Choroid plexus epithelial cell (primary cell): ENCODE results near the gene SH3PXD2A.

Experiments used
- DNase-seq: peaks from one replicate; pipeline ENCODE4 v3.0.0-alpha.2; 2010; ENCODE audit warnings: low read depth
- H3K4me3 ChIP-seq: 2 replicates; pipeline ENCODE4 v1.5.1; 2011; ENCODE audit warnings: low read depth, mild to moderate bottlenecking, control low read depth, low read length, moderate library complexity
- TF ChIP-seq, protein P1 (sequence below): conservative IDR thresholded peaks from 2 replicates; pipeline ENCODE4 v1.5.1; 2011; ENCODE audit warnings: low read depth, mild to moderate bottlenecking, control low read depth, inconsistent platforms, low read length, moderate library complexity

SH3PXD2A gene

DNA sequence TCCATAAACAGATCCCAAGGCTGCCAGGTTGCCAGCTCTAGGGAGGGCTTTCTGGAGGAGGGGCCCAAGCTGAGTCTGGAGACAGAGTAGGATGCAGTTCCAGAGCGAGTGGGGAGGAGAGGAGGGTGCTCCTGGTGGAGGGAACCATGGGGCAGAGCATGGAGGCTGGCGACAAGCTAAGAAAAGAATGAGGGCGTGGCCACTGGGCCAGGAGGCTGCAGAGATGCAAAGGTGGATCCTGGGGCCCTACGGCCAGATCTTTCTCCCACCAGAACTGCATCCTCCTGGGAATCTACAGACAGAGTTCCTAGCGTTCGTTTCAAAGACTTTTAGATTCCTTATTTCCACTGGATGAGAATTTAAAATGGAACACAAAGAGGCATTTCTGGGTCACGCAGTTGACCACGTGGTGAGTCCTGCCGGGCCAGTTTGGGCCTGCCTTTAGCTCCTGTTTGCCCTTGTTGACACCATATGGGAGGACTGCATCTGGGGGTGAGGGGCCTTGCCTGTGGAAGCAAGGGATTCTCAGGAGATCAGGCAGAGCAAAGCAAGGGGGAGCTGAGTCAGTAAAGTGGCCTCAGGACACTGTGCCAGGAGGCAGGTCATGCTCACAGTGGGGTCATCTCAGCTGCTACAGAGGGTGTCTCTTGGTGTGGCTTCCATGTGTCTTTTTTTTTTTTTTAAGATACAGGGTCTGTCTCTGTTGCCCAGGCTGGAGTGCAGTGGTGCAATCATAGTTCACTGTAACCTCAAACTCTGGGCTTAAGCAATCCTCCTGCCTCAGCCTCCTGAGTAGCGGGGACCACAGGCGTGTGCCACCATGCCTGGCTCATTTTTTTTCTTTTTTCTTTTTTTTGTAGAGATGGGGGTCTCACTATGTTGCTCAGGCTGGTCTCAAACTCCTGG is 137.8 kb downstream of the SH3PXD2A start:
- TF ChIP-seq, protein P1, sequence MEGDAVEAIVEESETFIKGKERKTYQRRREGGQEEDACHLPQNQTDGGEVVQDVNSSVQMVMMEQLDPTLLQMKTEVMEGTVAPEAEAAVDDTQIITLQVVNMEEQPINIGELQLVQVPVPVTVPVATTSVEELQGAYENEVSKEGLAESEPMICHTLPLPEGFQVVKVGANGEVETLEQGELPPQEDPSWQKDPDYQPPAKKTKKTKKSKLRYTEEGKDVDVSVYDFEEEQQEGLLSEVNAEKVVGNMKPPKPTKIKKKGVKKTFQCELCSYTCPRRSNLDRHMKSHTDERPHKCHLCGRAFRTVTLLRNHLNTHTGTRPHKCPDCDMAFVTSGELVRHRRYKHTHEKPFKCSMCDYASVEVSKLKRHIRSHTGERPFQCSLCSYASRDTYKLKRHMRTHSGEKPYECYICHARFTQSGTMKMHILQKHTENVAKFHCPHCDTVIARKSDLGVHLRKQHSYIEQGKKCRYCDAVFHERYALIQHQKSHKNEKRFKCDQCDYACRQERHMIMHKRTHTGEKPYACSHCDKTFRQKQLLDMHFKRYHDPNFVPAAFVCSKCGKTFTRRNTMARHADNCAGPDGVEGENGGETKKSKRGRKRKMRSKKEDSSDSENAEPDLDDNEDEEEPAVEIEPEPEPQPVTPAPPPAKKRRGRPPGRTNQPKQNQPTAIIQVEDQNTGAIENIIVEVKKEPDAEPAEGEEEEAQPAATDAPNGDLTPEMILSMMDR = no peak
- no peak for DNase-seq
- no peak overlapping the region for H3K4me3 ChIP-seq

DNA sequence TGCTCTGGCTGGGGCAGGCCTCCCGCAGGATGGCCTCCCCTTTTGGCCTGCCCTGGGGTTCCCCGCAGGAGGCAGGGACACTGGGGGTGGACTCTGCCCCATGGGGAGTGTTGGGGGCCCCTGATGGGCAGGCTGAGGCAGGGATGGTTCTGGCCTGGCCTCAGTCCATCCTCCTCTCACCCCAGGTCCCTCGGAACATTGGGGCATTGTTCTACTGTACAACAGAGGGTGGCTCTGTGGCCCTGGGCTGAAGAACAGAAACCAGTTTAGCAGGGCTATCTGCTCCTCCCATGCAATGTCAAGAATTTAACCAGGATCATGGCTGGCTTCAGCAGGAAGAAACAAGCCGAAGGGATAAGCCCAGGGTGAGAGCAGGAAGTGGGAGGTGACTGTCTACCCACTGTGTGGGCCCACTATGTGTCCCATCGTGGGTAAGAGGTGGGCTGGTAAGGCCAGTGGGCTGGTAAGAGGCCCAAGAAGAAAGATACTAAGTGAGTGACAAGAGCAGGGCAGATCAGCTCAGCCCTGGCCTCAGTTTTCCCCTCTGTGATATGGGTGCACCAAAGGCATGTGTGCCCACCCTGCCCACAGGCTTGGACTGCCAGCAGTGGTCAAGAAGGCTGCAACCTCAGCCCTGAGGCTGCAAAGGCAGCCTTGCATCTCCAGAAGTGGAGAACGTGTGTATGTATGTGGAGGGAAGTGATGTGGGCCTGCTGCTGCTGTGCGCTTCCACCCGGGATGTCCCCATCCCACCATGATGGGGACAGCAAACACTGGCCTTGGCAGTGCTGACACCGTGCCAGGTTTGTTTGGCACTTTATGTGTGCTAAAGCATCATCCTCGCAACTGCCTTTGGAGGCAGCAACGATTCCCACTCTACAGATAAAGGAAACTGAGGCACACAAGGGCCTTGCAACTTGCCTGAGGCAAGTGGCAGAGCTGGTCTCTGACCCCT is 138.9 kb downstream of the SH3PXD2A start:
- no peak overlapping the region for H3K4me3 ChIP-seq
- peak; percentile 35 for DNase-seq
- TF ChIP-seq, protein P1 = peak; percentile 19

DNA sequence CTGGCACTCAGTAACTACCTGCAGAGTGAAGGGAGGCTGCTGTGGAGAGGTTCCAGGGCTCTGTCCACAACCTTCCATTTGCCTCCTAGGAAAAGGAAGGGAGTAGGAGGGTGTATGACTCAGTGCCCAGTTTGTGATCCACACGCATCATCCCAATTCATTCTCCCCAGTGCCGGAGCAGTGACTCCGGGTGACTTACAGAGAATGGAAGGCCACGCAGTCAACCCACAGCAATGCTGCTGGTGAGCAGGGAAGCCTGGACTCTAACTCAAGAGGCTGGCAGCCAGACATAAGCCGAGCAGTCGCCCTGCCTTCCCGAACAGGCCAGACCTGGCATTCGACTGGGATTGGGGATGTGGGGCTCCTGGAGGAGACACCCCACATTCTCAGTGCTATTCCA is 139.9 kb downstream of the SH3PXD2A start:
- DNase-seq = no peak
- no peak overlapping the region for H3K4me3 ChIP-seq
- TF ChIP-seq, protein P1 = no peak

DNA sequence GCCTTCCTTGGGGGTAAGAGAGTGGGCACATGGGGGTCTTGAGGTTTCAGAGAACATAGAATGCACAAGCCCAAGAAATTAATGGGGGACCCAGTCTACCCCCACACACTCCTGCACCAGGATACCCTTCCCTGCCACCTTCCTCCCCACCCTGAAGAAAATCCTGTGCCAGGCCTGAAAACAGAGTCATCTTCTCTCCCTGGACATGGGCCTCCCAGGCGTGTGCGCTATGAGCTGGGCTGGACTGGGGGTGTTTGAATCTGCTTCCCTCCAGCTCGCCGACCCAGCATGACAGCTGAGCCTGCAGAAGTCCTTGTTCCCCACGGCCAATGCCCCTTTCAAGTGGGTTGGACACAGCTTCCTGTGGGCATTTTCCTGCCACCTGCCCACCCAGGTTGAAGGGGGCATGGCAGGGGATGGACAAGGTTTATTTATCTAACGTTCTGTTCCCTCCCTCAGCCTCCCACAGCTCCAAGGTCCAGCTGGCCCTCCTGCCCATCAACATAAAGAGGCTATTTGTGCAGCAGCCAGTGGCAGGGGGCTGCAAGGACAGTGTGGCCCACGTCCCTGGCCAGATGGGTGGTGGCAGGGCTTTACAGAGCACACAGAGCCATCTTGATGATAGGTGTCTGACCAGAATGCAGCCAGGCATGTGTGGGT is 141.0 kb downstream of the SH3PXD2A start:
- TF ChIP-seq, protein P1 = no peak
- no peak for DNase-seq
- H3K4me3 ChIP-seq = no peak overlapping the region

DNA sequence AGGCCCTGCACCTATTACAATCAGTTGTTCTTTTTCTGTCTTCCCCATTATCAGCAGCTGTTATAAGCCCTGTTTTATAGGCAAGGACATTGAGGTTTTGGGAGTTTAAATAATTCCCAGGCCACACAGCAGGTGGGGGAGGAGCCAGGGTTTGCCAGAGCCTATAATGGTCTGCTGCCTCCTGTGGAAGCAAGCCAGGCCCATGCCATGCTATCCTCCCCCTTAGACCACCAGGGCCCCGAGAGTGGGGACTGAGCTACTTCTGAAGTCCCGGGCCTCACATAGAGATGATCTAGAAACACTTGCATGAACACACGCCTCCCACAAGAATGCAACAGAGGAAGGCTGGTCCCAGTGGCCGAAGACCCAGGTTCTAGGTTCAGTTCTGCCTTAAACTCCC is 141.7 kb downstream of the SH3PXD2A start:
- H3K4me3 ChIP-seq = no peak overlapping the region
- TF ChIP-seq, protein P1 = no peak
- no peak for DNase-seq

DNA sequence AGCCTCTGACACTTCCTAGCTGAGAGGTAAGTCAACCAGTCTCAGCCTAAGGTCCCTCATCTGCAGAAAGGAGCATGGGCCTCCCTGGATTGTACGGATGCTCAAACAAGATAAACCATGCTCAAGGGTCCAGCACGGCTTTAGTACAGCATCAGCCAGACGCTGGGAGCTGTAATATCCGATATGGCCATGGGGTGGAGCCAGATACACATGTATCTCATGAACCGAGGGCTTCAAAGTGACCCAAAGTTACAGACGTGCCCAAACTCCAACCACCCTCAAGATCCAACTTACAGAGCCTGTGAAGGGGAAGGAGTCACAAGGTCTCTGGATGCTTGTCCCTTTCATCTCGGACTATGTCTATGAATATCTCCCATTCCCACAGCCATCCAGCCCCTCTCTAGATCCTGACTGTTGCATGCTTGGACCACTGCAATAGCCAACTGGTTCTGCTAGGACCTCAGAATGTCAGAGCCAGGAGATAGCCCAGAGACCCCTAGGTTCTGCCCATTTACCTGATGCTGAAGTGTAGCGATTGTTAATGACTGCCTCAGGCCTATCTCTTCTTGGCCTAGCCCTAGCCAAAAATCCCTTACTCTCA is 142.4 kb downstream of the SH3PXD2A start:
- TF ChIP-seq, protein P1 = peak; percentile 88
- H3K4me3 ChIP-seq = no peak overlapping the region
- peak; percentile 85 for DNase-seq
